ENCODE data around the gene NYNRIN. TPM values are rescaled to one million over a fixed set of nuclear protein-coding genes. Genes with fewer than 3 reads are reported as not detected.
A peak's percentile ranks its signal among the peaks of the same experiment; 100 is the strongest.

Gene NYNRIN
- total and polyA plus RNA-seq, 2 of the 8 experiments (the other 6 are each of a cell fraction or from before 2014, with no cell fraction given), result 15.2 to 18.3 TPM

- TF ChIP-seq KDM5A (IDR thresholded peaks at IDR 0.05; ENCODE audit: low read length) (no peak), GABPA (IDR thresholded peaks at IDR 0.05; ENCODE audit: borderline replicate concordance, insufficient read depth, low read length) (no peak), CTBP2 (IDR thresholded peaks at IDR 0.05; ENCODE audit: borderline replicate concordance, insufficient read depth, insufficient read length, low read length) (peak; percentile 29), CBX5 (IDR thresholded peaks at IDR 0.05; ENCODE audit: low read depth, low read length) (no peak), SRF (IDR thresholded peaks at IDR 0.05; ENCODE audit: low read depth, low read length) (no peak), ASH2L (IDR thresholded peaks at IDR 0.05; ENCODE audit: low read length) (peak; percentile 58), KDM1A (IDR thresholded peaks at IDR 0.05; ENCODE audit: borderline replicate concordance, low read length) (no peak), RAD21 (IDR thresholded peaks at IDR 0.05 in 1 of 2, conservative IDR thresholded peaks at IDR 0.05 in 1 of 2; ENCODE audit: low read depth in 2 of 2, low read length in 2 of 2) (no peak), SAP30 (IDR thresholded peaks at IDR 0.05; ENCODE audit: insufficient read depth, insufficient replicate concordance, low read length) (no peak), RNF2 (IDR thresholded peaks at IDR 0.05; ENCODE audit: borderline replicate concordance, low read depth, low read length, missing control alignments, poor library complexity, severe bottlenecking) (no peak), BRCA1 (IDR thresholded peaks at IDR 0.05; ENCODE audit: low read depth, low read length) (no peak), ATF3 (IDR thresholded peaks at IDR 0.05; ENCODE audit: insufficient read depth, low read depth, low read length) (no peak), EP300 (IDR thresholded peaks at IDR 0.05; ENCODE audit: borderline replicate concordance in 1 of 2, low read depth in 2 of 2, low read length in 2 of 2) (no peak), TAF7 (optimal IDR thresholded peaks at IDR 0.05; ENCODE audit: borderline replicate concordance, low read depth, low read length) (no peak), POU5F1 (IDR thresholded peaks at IDR 0.05; ENCODE audit: low read depth, low read length) (no peak), SP1 (IDR thresholded peaks at IDR 0.05; ENCODE audit: low read depth, low read length) (no peak), SP4 (IDR thresholded peaks at IDR 0.05; ENCODE audit: low read length) (no peak), GTF2F1 (IDR thresholded peaks at IDR 0.05; ENCODE audit: borderline replicate concordance, low read depth, low read length) (no peak), POLR2A (IDR thresholded peaks at IDR 0.05; ENCODE audit: control extremely low read depth in 1 of 2, low read depth in 2 of 2, low read length in 2 of 2) (no peak), TBP (IDR thresholded peaks at IDR 0.05; ENCODE audit: low read depth, low read length) (no peak)
Measured at GRCh38 chr14:24398653-24399446, at the start of gene NYNRIN (continued).

Data from H1 (cell line).